ENCODE data around the gene TMEM40.
"Not testable (repeated sequence)": the region's sequence is repeated elsewhere in the genome, so short reads cannot be mapped to it uniquely, and the experiment has no call there.

Gene TMEM40

DNA sequence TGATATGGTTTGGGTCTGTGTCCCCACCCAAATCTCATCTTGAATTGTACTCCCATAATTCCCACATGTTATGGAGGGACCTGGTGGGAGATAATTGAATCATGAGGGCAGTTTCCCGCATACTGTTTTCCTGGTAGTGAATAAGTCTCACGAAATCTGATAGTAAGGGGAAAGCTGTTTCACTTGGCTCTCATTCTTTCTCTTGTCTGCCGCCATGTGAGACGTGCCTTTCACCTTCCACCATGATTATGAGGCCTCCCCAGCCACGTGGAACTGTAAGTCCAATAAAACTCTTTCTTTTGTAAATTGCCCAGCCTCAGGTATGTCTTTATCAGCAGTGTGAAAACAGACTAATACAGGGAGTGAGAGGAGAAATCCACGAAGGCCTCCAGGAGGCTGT, 16.9 kb upstream of the TMEM40 start:
- not testable (repeated sequence) for DNase-seq (ENCODE audit: low read depth)

DNA sequence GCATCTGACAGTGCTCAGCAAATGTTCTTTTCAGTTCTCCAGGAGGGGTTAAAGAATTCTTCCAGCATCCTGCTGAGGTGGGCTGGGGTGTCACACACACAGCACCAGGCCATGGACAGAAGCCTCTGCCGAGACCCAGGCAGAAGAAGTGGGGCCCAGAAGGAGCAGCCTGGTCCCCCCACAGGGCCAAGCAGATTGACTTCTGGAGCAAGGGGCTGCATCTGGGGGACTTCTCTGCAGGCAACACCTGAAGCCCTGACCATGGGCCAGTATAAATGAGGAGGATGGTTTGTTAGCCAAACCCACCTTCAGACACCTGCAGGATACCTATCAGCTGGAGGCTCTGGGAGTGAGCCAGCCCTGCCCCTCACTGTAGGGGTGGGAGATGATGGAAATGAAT, 16.2 kb upstream of the TMEM40 start:
- no peak for DNase-seq (ENCODE audit: low read depth)

DNA sequence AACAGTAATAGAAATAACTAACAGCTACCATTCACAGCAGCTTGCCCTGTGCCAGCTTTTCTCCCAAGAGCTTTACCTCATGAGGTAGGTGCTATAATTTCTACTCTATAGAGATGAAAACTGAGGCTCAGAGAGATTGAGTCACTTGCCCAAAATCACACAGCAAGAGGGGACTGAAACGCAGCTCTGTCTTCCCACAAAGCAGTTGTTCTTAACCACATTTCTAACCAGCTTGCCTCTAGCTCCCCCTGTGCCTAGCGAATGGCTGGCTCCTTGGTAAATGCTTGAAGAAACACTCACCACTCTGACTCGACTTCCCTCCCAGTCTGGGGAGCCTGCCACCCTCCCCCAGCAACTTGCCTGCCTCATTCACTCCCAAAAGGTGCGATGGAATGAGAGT, 15.6 kb upstream of the TMEM40 start:
- DNase-seq (ENCODE audit: low read depth): no peak

DNA sequence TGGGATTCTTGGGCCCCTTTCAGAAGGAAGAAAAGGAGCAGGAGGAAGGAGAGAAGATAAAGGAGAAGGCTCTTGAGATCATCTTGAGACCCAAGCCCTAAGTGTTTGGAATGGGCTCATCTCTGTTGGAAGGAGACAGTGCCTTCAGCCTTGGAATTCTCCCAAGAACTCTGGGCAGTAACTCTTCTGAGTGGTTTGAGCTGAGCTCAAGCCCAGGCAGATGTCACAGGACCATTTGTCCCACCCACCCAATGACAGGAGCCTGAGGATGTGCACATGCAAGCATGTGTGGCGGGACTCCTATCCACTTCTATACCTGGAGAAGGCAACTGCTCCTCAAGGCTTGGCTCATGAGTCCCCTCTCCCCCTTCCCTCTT, 14.6 kb upstream of the TMEM40 start:
- no peak for DNase-seq (ENCODE audit: low read depth)

DNA sequence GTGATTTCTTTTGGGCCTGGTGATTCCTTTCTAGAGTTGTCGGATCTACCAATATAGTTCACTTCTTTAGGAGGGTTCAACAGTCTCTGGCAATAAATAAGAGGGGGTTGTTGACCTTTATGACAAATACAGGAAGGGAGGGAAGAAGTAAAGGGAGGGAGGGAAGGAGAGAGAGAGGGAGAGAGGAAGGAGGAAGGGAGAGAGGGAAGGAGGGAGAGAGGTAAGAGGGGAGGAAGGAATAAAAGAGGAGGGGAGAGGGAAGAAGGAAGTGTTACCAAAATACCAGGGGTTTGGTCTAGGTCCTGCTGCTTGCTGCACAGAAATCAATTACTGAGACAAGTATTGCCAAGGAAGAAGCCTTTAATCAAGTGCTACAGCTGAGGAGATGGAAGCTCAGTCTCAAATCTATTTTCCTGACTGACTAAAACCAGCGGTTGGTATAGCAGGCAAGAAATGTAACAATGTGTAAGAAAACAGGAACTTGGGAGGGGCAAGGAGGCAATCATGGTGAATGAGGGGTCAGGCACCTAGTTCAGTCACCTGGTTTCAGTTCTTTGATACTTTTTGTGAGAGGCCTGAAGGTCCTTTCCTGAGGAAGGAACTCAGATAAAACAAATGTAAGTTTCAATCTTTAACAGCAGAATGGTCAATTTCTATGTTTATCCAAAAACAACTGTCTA, 14.1 kb upstream of the TMEM40 start:
- no peak for DNase-seq (ENCODE audit: low read depth)

DNA sequence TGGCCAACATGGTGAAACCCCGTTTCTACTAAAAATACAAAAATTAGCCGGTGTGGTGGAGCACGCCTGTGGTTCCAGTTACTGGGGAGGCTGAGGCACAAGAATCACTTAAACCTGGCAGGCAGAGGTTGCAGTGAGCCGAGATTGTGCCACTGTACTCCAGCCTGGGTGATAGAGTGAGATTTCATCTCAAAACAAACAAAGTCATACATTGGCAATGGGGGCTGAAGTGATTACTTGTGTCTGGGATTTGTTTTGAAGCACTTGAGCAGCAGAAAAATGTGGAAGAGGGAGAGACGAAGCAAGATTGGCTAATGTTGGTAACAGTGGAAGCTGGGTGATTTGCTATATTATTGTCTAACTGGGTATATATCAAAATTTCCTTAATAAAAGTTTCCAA, 13.4 kb upstream of the TMEM40 start:
- DNase-seq (ENCODE audit: low read depth): no peak

DNA sequence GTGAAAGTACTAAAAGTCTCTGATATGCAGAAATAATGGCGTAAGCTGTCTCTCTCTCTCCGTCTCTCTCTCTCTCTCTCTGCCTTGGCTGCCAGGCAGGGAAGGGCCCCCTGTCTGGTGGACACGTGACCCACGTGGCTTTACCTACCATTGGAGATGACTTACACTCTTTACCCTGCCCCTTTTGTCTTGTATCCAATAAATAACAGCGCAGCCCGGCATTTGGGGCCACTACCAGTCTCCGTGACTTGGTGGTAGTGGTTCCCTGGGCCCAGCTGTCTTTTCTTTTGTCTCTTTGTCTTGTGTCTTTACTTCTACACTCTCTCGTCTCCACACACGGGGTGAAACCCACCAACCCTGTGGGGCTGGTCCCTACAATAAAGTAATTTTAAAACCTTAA, 12.2 kb upstream of the TMEM40 start:
- DNase-seq (ENCODE audit: low read depth): no peak

DNA sequence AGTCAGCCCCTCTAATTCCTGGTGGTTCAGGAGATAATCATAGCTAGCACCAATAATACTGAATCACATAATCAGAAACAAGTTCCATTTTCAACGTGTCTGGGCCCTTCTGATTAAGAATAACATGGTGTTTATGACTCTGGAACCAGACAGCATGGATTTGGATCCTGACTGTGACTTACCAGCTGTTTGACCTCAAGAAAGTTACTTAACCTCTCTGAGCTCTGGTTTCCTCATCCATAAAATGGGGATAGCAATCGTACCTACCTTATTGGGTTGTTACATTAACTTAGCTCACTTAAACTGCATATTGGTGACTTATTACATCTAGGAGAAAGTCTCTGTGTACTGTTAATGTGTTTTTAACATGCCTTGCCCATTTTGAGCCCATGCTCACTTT, 10.7 kb upstream of the TMEM40 start:
- DNase-seq (ENCODE audit: low read depth): no peak

DNA sequence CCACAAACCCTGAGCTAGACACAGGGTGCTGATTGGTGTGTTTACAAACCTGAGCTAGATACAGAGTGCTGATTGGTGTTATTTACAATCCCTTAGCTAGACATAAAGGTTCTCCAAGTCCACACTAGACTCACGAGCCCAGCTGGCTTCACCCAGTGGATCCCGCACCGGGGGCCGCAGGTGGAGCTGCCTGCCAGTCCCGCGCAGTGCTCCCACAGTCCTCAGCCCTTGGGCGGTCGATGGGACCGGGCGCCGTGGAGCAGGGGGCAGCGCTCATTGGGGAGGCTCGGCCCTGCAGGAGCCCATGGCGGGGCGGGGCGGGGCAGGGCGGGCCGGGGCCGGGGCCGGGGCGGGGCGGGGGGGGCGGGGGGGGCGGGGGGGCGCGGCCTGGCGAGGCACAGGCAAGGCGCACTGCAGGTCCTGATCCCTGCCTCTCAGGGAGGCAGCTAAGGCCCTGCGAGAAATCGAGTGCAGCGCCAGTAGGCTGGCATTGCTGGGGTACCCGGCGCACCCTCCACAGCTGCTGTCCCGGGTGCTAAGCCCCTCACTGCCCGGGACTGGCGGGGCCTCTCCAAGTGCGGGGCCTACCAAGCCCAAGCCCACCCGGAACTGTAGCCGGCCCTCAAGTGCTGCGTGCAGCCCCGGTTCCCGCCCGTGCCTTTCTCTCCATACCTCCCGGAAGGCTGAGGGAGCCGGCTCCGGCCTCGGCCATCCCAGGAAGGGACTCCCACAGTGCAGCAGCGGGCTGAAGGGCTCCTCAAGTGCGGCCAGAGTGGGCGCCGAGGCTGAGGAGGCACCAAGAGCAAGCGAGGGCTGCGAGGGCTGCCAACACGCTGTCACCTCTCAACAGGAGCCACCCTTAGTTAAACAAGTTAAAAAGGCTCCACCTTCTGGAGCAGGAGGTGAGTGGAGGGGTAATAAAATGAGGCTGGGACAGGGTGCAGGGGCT, 9.8 kb upstream of the TMEM40 start:
- DNase-seq (ENCODE audit: low read depth): no peak

DNA sequence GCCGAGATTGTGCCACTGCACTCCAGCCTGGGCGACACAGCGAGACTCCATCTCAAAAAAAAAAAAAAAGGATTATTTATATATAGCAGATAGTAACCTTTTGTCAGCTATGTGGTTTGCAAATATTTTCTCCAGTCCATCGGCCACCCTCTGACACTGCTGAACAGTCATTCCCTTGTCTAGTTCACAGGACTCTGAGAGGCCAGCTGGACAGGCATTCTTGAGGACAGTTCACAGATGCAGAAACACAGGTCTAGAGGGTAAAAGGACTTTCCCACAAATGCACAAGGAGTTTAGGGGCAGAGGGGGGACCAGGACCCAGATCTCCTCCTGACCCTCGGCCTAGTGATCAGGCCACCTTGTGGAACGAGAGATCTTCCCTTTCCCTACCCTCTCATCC, 7.5 kb upstream of the TMEM40 start:
- DNase-seq (ENCODE audit: low read depth): no peak

DNA sequence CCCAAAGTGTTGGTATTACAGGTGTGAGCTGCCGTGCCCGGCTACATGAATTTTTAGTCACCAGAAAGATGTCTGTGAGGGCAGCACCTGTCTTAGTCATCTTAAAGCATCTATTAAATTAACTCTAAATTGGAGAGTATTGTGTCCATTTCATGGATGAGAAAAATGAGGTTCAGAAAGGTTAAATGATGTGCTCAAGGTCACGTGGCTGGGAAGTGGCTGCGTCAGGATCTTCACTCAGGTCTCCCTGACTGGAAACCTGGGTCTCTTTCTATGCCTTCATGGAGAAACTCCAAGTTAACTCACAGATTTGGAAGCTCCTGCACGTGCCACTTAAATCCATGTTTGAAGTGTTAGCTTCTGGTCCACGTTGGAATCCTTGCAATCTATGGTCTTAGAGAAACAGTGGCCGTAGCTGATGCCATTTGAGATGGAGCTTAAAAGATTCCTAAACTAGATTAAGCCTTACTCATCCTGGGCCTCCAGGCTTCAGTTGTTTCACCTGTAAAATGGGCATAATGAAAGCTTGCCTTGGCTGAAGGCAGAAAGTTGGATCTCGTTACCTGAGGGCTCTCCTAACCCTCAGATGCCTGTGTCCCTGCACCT, 5.2 kb upstream of the TMEM40 start:
- no peak for DNase-seq (ENCODE audit: low read depth)

DNA sequence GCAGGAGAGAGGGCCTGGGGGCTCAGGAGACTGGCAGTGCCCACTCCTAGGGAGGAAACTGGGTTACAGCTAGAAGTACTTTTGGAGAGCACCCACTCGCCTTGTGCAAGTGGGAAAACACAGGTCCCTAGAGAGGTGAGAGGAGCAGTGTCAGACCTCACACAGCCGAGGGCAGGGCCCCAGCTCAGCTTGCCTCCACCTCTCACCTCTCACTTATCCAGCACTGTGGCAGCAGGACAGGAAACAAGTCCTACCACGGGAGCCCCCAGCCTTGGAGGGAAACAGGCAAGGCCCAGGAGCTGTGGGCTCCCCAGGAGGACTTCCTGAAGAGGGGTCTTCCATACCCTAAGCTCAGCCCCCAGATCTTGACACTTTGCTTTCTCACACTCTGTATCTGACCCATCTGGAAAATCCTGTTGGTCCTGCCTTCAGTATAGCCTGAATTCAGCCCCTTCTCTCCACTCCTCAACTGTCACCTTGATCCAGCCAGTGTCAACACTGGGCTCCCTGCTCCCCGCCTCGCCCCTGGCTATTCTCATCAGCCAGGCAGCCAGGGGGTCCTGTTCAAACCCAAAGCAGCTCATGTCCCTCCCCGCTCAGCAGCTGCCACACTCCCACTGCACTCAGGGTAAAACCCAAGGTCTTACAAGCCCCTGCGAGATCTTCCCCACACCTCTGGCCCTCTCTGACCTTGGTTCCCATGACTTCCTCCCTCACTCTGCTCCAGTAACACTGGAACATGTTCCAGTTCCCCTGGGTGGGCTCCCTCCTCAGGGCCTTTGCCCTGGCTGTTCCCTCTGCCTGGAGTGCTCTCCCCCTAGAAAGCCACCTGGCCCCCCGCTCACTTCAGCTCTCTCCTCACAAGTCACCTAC, 870 bp upstream of the TMEM40 start:
- no peak for DNase-seq (ENCODE audit: low read depth)

DNA sequence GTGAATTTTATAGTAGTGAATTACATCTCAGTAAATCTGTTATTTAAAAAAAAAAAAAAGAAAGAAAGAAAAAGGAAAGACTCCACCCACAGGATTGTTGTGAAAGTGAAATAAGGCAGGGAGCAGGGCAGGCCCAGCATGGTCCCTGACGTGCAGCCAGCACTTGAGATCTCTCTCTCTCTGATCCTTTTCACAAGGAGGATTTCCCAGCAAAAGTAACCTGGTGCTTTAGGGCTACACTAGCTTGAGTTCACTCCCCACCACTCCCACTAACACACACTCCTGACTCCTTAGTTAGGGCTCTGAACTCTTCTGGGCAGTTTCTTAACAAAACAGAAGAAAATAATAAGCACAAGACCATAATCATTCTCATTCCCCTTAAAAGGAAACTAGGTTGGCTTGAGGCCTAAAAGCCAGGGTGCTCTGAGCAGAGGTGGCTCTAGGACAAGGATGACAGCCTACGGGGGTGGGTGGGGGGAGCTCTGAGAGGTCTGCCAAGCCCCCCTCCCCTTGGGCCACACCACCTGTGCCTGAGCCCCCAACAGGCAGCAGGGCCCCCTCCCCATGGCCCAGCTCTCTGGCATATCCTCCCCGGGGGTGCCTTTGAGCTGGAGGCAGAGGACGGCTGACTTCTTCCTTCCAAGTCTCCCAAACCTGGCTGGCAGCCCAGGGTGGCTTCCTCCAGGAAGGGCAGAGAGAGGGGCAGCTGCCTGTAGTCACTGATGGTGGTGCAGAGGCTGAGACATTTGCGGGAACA, 856 bp downstream of the TMEM40 start:
- DNase-seq (ENCODE audit: low read depth): no peak

DNA sequence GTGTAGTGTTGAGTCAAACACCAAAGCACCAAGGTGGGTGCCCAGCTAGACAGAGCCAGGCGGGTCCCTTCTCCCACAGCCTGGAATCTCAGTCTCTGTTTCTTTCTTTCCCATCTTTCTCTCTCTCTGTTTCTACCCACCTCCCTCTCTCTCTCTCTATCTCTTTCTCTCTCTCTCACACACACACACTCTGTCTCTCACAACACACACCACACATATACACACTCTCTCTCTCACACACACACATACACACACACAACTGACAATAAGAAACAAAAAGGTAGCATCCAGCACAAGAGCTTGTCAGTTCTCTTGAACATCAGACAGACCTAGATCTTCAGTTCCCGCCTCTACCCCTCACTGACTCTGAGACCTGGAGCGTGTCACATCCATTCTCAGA, 2.4 kb downstream of the TMEM40 start:
- no peak for DNase-seq (ENCODE audit: low read depth)

DNA sequence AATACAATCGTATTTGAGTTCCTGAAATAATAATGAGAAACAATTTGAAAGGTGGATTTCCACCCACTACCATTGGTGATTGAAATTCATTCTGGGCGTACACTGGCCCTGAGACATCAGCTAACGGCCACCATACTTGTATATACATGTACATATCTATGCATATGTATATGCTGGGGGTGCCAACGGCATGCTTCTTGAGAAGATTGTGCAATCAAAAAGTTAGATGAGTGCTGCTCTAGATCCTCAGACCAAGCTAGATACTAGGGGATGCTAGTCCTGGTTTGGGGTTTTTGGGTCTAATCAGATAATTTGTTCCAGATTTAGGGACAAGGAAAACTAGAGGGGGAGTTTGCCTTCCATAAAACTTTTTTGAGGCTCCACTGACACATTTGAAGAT, 2.9 kb downstream of the TMEM40 start:
- DNase-seq (ENCODE audit: low read depth): no peak

DNA sequence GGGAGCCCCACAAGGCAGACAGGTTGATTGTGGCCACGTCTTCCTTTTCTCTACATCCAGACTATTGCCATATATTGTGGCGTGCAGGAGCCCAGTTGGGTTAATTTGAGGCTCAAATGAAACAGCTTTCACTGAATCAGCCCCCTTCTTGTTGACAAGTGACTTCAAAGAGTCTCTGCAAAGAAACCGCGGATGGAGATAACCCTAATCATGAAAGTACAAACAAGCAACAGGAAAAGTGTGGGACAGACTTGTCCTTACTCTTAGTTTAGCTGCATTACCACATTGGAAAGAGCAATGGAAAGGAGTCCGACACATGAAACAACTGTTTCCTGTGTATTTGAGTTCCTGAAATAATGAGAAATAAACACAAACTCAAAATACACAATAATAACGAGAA, 3.3 kb downstream of the TMEM40 start:
- no peak for DNase-seq (ENCODE audit: low read depth)

DNA sequence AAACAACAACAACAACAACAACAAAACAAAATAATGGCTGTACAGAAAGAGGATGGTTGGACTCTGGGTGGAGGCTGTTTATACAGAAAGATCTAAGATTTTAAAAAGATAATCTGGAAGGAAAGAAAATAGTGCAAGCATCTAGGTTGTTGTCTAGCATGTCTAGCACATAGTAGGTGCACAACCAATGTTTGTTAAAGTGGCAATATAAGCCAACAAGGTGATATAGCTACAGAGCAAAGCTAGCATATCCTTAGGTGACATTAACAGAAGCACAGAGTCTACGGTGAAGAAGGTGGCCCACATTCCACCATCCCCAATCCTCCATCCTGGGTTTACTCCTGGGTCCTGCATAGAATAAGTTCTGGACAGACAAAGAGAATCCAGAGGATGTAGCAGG, 4.7 kb downstream of the TMEM40 start:
- no peak for DNase-seq (ENCODE audit: low read depth)

DNA sequence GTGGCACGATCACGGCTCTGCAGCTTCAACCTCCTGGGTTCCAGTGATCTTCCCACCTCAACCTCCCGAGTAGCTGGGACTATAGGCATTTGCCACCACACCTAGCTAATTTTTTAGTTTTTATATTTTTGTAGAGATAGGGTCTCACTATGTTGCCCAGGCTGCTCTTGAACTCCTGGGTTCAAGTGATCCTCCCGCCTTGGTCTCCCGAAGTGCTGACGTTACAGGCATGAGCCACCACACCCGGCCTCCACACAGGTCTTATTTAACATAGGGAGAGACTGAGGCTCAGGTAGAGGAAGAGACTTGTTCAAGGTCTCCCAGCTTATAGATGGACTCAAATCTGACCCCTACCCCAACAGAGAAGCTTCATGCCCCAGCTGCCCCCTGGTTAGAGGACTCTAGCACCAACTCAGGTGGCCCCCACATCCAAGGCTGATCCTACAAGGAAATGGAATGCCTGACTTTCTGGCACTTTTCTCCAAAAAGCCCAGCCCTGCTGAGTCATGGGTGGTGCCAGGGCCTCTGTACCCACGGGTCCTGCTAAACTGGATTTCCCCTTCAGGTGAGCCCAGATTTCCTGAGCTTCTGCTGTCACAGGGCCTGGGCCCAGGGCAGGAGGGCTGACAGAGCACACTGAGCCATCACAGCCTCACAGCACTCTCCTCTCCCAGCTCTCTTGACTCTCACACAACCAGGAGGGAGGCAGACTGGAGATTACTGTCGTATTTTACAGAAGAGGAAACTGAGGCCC, 5.6 kb downstream of the TMEM40 start:
- DNase-seq (ENCODE audit: low read depth): no peak

DNA sequence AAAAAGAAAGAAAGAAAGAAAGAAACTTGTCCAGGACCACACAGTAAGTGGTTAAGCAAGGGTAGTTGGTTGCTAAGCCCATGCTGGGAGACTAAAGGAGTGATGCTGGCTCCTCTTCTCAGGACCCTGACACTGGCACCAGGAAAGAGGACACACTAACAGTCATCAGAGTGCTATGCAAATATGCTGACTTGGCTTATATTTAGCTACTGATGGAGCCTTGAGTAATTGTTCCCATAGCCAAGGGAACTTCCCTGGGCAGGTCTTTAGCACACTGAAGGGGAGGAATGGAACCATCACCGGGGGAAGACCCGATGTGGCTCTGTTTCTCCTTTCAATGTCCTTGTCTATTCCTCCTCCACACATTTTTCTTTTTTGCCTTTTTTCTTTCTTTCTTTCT, 6.2 kb downstream of the TMEM40 start:
- DNase-seq (ENCODE audit: low read depth): no peak

DNA sequence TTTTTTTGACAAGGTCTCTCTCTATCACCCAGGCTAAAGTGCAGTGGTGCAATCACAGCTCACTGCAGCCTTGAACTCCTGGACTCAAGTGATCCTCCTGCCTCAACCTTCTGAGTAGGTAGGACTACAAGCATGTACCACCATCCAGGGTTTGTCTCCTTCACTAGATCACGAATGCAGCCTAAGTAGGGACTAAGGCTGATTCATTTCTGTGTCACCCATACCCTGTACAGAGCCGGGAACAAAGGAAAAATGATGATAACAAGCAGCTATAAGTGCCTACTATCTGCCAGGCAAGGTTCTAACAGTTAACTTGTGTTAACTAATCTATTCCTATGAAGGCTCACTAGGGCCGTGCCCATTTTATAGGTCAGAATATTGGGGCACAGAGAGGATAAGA, 7.0 kb downstream of the TMEM40 start:
- no peak for DNase-seq (ENCODE audit: low read depth)

DNA sequence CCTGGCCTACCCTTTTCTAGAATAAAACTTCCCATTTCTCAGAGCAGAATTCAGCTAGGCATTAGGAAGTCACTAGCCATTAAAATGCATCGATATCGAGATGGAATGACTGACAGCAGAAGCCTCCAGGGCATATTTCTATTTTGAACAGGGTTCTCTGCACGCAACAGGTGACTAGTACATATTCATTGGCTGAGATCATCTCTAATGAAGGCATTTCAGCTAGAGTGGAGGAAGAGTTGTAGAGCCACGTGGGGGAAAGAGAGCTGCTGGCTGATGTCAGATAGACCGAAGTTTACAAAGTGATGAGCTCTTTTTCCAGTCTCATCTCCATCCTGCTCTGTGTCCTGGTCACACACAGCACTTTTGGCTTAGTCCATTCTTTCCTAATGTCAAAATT, 7.5 kb downstream of the TMEM40 start:
- no peak for DNase-seq (ENCODE audit: low read depth)

Data from stimulated activated CD4-positive, alpha-beta T cell treated with anti-CD3 and anti-CD28 coated beads, Interleukin-2, amount 100 ng/mL, for 4 hours (primary cell).